Kasumi-1 (cell line): ENCODE results near the gene PVR.

ENCODE experiments used
- DNase-seq, 2 experiments: peaks; one replicate each; lab custom pipeline; 2025; lab: John Stamatoyannopoulos, UW

Gene PVR

GRCh38 chr19:44643605-44644401, at the start of gene PVR:
Gene PVR (plus strand): TSS chr19:44643910. CDS start chr19:44644097, 187 bp downstream.
- DNase-seq: peak; percentile 17 to 21

GRCh38 chr19:44596428-44597130, 47.1 kb upstream of the PVR start:
- no peak for DNase-seq

- no peak for DNase-seq
Measured at GRCh38 chr19:44597131-44597491, 46.6 kb upstream of the PVR start.

GRCh38 chr19:44598355-44598754, 45.4 kb upstream of the PVR start:
- DNase-seq: no peak

- DNase-seq: no peak
Measured at GRCh38 chr19:44598880-44599279, 44.8 kb upstream of the PVR start.

- DNase-seq: no peak
Measured at GRCh38 chr19:44600466-44600865, 43.2 kb upstream of the PVR start.

- no peak for DNase-seq
Measured at GRCh38 chr19:44602081-44602480, 41.6 kb upstream of the PVR start.

GRCh38 chr19:44603201-44603945, 40.3 kb upstream of the PVR start:
- no peak for DNase-seq

- DNase-seq: no peak
Measured at GRCh38 chr19:44604241-44604640, 39.5 kb upstream of the PVR start.

GRCh38 chr19:44605547-44605946, 38.2 kb upstream of the PVR start:
- no peak for DNase-seq

- peak; percentile 53 to 56 for DNase-seq
Measured at GRCh38 chr19:44607049-44607448, 36.7 kb upstream of the PVR start.

- DNase-seq: no peak
Measured at GRCh38 chr19:44607917-44608316, 35.8 kb upstream of the PVR start.

- DNase-seq: peak; percentile 2 to 10
Measured at GRCh38 chr19:44608391-44608821, 35.3 kb upstream of the PVR start.

- DNase-seq: no peak
Measured at GRCh38 chr19:44609219-44609618, 34.5 kb upstream of the PVR start.

- peak in 1 of 2 experiments; percentile 8 for DNase-seq
Measured at GRCh38 chr19:44610497-44610896, 33.2 kb upstream of the PVR start.

- no peak for DNase-seq
Measured at GRCh38 chr19:44611812-44612295, 31.9 kb upstream of the PVR start.

GRCh38 chr19:44613295-44614178, 30.2 kb upstream of the PVR start, which contains the start of gene IGSF23:
Gene IGSF23 (plus strand): TSS chr19:44613563. CDS start chr19:44613646, 83 bp downstream.
- DNase-seq: no peak

- no peak for DNase-seq
Measured at GRCh38 chr19:44614313-44614712, 29.4 kb upstream of the PVR start.

GRCh38 chr19:44615863-44616247, 27.9 kb upstream of the PVR start:
- DNase-seq: peak in 1 of 2 experiments; percentile 18

GRCh38 chr19:44617110-44617880, 26.4 kb upstream of the PVR start:
- DNase-seq: no peak
